Suppressor macrophage treated with lipopolysaccharide for 4 hours (primary cell): ENCODE data around the gene EXOC6B.
"Not testable (repeated sequence)": the region's sequence is repeated elsewhere in the genome, so short reads cannot be mapped to it uniquely, and the experiment has no call there.

Experiments used
- DNase-seq: peaks from one replicate; pipeline ENCODE4 v3.0.0-alpha.2; 2020

EXOC6B gene

DNA sequence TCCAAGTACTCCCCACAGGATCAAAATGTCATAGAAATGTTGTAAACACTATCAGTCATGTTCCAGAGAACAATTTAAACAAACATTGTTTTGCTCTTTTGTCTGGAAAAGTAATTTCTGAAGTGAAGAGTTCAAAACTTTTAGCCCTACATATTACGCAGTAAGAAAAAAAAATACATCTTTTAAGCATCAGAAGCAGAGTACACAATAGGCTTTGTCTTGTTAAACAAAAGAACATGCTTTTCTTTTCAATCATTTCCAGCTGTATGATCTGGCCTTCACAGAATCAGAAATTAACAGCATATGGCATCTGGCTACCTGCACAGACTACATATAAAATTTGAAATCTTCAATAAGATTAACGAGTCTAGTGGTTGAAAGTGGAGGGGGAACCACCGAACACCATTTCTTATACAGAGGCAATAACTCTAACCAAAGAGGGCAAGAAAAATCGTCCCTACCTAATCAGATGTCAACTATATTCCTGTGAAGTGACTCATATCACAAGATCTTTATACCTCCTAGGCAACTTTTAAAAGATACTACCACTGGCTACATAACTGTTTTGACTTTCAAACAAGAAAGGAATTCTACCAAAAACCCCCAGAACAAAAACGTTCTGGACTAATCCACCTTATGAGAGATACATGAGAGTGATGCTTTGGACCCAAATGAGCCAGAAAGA, 149.3 kb downstream of the EXOC6B start:
- DNase-seq, result no peak

DNA sequence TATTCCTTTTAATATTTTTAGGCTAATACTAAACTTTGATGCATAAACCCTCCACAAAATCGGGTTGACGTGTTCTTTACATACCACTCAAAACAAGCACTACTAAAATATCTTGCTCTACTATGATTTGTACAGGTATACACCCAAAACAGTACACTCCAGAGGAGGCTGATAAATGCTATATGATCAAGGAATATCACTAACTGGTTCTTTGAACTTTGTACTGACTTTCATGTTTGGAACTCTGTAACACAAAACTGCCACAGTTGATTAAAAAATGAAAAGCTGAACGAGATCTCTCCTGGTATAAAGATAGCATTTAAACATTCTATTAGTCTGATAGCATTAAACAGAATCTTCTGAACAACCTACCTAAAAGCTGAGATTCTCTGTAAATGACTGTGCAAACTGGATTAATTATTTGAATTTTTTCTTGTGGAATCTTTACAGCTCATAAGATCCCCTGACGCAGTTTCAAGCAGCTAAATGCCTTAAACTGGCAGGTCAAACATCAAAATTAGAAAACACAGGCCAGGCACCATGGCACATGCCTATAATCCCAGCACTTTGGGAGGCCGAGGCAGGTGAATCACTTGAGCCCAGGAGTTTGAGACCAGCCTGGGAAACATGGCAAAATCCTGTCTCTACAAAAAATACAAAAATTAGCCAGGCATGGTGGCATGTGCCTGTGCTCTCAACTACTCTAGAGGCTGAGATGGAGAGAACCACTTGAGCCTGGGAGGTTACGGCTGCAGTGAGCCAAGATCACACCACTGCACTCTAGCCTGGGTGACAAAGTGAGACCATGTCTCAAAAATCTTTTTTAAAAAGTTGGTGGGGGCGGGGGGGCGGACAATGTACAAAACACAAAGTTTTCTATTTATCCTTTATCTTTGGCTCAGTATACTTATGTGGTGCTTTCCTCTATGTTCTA, 150.6 kb downstream of the EXOC6B start:
- no peak for DNase-seq

DNA sequence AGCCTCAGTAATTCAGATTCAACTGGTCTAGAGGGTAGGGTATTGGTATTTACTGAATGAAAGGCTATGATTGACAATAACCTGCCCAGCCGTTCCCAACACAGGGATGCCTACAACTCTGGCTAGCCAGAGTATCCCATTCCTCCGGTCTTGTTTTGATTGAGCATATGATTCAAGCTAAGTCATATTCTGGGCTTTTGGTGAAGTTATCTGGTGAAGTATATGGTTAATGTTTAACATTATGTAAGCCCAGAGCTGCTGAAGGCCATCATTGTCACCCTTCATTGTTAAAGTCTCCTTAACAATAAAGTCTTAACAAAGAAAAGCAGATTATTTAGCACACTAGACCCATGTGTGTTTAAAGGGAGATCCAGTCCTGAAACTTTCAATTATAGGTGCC, 152.6 kb downstream of the EXOC6B start:
- no peak for DNase-seq

DNA sequence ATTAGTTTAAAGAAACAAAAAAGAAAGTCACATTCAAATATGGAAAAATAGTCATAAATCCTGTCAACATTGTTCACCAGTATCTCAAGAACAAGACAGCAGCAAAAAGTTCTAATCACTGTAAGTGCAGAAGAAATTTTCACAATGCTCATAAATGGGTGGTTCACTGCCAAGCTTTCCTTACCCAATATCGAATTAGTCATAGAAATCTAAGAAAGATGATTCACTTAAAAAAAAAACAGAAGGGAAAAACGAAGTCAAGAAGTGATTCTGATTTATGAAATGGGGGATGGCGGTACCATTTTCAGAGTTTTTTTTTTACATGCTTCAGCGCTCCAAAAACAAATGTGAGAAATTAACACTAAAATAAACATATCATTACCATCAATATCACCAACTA, 156.7 kb downstream of the EXOC6B start:
- DNase-seq, result no peak

DNA sequence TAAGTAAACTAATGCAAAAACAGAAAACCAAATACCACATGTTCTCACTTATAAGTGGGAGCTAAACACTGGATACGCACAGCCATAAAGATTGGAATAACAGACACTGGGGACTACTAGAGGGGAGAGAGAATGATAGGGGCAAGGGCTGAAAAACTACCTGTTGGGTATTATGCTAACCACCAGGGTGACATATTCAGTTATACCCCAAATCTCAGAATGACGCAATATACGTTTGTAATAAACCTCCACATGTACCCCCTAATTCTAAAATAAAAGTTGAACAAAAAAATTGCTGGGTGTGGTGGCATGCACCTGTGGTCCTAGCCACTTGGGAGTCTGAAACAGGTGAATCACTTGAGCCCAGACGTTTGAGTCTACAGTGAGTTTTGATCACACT, 157.2 kb downstream of the EXOC6B start:
- DNase-seq, result no peak

DNA sequence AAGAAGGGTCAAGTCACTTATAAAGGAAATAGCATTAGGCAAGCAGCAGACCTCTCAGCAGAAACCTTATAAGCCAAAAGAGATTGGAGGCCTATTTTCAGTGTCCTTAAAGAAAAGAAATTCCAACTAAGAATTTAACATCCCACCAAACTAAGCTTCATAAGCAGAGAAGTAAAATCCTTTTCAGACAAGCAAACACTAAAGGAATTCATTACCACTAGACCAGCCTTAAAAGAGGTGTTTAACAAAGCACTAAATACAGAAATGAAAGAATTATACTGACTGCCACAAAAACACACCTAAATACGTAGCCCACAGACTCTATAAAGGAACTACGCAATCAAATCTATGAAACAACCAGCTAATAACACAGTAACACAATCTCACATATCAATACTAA, 160.4 kb downstream of the EXOC6B start:
- no peak for DNase-seq

DNA sequence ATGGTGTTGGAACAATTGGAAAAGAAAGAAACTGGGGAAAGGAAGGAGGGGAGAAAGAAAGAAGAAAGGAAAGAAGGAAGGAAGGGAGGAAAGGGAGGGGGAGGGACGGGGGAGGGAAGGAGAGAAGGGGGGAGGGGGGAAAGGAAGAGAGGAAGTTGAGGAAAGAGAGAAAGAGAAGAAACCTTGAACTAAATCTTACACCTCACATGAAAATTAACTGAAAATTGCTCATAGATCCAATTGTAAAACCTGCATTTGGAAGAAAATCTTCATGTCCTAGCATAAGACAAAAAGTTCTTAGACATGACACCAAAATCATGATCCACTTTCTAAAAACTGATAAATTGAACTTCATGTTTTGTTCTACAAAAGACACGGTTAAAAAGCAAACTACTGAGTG, 163.8 kb downstream of the EXOC6B start:
- no peak for DNase-seq

DNA sequence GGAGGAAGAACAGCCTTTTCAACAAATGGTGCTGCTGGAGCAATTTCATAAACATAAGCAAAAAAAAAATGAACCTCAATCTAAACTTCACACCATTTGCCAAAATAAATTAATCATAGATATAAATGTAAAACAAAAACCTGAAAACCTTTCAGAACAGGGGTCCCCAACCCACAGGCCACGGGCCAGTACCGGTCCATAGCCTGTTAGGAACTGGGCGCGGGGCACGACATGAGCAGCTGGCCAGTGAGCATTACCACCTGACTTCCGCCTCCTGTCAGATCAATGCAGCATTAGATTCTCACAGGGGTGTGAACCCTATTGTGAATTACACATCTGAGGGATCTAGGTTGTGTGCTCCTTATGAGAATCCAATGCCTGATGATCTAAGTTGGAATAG, 176.0 kb downstream of the EXOC6B start:
- DNase-seq, result no peak

DNA sequence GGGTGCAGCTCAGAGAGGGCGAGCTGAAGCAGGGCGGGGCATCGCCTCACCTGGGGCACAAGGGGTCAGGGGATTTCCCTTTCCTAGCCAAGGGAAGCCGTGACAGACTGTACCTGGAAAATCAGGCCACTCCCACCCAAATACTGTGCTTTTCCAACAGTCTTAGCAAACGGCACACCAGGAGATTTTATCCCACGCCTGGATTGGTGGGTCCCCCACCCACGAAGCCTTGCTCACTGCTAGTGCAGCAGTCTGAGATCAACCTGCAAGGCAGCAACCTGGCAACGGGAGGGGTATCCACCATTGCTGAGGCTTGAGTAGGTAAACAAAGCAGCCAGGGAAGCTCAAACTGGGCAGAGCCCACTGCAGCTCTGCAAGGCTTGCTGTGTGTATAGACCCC, 184.6 kb downstream of the EXOC6B start:
- DNase-seq, result not testable (repeated sequence)

DNA sequence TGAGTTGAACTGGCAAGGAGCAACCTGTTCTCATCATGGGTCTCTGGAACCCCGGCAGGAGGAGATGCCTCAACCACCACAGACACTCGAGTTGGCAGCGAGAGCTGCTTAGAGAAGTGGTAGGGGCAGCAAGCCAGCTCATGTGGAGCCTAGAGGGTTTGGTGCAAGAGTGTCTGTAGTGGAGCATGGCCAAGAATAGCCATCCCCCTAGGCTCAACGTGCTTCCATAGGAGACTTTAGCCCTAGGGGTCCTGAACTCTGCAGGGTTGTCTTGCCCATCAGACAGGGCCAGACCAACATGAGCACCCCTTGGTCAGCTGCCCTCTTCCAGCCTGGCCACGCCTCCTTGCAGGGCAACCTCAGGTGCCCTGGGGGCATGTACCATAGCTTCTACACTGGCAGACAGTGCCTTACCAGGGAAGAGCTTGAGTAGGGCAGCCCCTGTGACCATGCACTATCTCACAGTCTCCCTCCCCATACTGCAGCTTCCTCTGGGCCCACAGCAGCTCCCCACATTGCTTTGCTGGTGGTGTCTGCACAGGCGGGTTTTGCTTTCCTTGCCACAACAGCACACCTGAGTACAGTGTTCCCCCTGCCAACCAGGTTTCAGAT, 187.1 kb downstream of the EXOC6B start:
- no peak for DNase-seq

DNA sequence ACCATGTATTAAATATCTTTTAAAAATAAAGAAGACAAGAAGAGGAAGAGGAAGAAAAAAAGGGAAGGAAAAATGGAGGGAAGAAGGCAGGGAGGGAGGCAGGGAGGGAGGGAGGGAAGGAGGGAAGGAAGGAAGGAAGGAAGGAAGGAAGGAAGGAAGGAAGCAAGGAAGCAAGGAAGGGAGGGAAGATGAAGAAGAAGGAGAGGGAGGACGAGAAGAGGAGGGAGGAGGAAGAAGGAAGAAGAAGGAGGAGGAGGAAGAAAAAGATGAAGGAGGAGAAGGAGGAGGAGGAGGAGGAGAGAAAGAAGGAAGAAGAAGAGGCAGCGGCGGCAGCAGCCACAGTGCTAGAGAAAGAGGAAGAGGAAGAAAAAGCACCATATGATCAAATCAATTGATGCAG, 189.6 kb downstream of the EXOC6B start:
- no peak for DNase-seq

DNA sequence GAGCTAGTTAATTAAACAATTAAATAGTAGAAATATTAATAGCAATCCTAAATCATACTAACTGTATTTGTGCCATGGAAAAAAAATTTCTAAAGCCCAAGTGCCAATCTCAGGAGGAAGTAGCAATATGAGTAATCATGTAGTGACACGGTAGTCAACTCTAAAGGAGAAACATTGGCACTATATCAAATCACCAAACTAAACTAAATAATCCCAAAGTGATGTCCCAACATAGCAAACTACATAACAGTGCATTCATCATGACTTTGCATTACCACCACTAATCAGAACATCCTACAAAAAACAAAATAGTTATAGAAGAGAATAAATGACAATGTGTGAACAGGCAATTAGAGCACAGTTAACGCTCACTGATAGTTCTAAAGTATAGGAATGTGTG, 195.1 kb downstream of the EXOC6B start:
- peak; percentile 36 for DNase-seq

DNA sequence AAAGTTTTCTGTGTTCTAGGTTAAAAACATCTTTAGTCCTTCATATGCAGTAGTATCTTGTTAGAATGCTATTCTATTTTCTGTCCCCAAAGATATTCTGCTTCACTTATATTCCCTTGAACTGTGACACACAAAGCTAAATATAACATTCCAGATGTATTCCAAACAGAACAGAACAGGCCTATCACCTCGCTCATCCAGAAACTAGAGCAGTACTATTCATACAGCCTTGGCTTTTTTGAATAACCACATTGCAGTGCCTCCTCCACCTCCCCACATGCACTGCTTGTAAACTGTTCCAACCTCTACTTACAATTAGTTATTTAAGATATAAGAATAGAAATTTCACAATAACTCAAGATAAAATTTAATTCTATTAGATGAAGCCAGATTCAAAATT, 196.8 kb downstream of the EXOC6B start:
- DNase-seq, result no peak

DNA sequence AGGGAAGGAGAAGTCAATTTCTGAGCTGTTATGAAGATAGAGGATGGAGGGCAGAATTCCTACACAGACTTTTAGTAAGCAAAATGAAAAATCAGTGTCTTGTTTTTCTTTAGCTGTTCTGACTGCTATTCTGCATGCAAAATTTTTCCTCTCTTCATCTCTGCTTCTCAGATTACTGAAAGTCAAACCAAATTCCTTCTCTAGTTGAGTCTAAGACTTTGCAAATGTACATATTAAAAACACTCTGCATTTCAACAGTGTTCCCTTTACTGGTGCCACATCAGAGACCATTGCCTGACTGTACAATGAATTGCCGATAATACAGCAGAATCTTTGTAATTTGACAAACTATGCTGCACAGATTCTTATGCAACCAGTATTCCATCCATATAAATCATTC, 198.8 kb downstream of the EXOC6B start:
- no peak for DNase-seq

DNA sequence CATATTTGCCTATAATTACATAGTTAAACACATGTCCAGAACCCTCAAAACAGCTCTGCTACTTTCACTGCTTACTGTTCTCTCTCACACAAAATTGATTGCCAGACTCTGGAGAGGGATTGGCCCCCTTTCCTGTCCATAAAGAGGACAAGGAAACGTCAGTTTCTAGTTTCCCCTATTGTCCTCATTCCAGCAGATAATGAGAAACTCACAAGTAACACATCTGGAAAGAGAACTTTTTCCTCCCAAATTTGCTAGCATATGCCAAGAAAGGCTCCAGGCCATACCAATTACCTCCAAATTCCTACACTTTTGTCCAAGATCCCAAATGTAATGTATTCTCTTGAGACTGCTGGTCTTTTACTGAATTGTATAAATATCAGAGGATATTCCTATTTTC, 200.5 kb downstream of the EXOC6B start:
- DNase-seq, result no peak

DNA sequence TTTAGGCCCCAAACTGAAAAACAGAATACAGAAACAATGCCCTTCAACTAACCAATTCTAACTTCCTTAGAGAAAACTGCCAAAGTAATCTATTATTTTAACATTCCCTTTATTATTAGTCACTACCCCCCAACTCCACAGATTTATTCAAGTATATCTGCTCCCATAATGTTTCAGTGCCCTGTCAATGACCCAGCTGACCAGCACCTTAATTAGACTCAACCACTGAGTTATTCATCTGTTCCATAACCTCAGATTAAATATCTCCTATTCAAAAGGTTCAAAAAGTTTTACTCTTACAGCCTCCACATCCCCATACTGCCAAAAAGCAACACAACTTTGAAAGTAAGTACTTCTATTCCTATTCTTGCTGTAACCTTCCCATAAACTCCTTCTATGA, 202.4 kb downstream of the EXOC6B start:
- no peak for DNase-seq

DNA sequence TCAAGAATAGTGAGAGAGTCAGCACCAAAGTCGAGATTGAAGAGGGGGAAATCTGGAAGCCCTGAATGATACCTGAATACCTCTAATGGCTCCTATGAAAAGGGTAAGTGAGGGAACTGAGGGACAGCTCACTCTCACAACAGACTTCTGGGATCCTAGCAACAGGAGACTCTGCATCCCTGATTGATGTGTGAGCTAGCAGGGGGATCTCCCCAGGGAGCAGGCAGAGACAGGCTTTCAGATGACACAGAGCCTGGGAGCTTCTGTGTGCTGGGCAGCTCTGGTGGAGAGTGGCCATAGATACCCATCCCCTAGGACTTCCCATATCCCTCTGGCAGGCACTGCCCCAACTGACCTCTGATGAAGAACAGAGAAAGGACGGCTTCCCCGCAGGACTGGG, 206.2 kb downstream of the EXOC6B start:
- no peak for DNase-seq

DNA sequence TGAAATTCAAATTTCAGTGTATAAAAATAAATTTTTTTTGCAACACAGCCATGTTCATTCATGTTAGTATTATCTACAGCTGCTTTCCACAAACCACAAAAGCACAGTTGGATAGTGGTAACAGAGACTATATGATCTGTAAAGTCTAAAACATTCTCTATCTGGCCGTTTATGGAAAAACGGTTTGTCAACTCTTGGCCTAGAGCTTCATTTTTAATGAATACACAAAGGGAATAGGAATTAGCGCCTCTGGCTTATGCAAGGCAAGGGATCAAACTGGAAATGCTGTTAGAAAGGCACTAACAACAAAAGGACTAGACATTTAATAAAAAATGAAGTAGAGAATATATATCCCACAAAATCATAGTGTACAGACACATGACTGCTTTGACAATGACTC, 211.9 kb downstream of the EXOC6B start:
- no peak for DNase-seq

DNA sequence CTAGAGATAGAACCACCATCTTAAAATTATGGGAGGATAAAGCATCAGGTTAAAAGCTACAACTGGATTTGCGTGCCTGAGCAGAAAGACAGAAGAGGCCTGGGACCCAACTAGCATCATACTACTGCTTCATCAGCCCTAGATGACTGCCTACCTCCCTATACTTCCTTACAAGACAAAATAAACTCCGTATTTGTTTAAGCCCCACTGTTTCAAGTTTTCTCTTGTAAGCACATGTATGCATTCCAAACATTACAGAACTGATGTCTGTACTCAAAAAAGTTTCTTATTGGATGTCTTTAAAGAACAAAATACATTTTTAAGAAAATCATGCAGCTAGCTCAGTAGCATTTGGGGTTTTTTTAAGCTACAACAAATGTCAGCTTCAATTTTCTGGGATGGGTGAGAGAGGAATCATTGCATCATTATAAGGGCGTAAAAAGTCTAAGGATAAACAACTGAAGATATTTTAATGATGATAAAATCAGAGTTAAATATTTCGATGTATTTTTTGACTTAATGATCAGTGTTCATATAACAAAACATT, 213.1 kb downstream of the EXOC6B start:
- no peak for DNase-seq

DNA sequence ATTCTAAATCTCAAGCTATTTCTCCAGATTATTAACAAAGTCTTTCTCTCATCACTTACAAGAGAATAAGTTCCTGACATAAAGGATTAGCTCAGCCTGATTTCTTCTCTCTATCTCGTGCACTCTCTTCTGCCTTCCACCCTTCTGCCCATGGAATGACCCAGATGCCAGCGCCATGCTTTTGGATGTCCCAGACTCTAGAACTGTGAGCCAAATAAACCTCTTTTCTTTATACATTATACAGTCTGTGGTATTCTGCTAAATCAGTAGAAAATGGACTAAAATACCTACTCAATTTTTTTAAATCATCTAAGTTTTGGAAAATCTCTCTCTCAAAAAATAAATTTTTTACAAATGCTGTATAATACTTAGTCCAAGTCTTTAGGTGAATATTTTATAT, 218.6 kb downstream of the EXOC6B start:
- DNase-seq, result no peak

DNA sequence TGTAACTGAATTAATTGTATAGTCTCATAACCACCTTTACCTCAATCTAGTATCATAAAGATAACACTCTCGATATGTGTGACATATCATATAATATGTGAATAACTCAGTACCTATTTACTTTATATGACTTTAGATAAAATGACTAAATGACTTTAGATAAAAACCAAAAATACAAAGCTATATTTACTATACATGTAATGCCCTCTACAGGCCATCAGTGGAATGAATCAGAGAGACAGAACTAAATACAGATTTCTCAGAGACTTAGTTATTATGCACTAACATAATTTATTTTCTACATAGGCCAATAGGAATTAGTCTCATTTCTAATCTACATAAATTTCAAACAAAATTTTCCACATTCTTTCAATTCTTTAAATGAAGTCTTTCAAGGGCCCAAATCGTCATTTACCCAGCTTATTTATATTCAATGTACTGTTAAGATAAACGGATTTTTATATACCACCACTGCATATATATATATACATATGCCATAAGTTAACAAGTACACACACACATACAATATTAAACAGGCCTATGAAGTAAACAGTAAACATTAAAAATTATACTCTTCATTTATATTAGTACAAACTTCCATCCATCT, 219.9 kb downstream of the EXOC6B start:
- DNase-seq, result peak; percentile 19

DNA sequence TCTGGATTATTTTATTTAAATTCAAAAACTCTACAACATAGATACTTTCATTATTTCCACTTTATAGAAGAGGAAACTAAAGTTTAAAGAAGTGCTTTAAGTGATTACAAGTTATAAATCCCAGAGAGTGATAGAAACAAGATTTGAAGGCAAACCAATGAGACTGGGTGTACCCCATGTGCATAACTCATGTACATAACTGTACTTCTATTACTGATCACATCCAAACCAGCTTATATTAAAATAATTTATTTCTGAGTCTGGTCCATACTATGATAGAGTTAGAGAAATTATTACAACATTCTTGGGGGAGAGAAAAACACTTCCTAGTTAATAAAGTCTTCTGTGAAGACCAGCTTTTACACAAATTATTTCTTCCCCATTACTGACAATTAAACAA, 221.4 kb downstream of the EXOC6B start:
- no peak for DNase-seq

DNA sequence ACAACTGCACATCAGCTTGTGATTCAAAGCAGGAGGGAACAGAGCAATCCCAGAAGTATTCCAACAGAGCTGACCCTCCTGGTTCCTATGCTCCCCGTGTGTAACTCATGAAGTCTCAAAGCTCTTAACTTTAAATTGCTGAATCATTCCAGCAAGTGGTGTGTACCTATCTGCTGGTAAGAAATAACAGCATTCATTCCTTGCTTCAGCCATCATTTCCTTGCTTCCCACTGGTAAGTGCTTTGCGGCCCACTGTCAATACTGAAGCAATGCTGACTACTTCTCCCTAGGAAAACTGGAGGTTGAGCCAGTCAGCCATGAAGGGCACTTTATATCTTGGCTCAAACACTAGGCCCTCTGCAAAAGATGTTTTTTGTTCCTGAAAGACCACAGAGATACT, 222.4 kb downstream of the EXOC6B start:
- DNase-seq, result no peak
